Measurements from ENCODE around the gene METTL8. TPM values are rescaled to one million over a fixed set of nuclear protein-coding genes. Genes with fewer than 3 reads are reported as not detected.
A peak's percentile ranks its signal among the peaks of the same experiment; 100 is the strongest.

The METTL8 gene
- polyA plus RNA-seq, 3 donors from 2014 or later, result 11.0 to 21.2 (median 11.3) TPM

DNA sequence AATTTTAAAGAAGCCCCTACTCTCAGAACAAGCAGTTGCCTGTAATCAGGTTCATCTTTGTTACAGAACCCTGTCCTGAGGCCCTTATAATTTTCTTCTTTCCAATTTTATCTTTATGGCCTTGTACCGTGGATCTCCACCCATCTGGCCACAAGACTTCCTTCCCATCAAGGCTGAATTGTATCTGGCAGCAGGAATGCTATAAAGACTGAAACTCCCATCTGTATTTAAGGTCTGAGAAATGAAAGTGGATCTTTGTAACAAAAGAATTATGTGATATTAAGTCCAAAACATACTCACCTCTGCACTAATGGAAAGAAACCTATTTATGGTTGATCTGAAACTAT, 91.8 kb downstream of the METTL8 start:
- H3K27ac Mint-ChIP-seq, result no peak overlapping the region
- no peaks in the 10 kb centered on the region for H3K9me3 Mint-ChIP-seq
- no peak for DNase-seq
- H3K4me1 Mint-ChIP-seq, result peaks cover 3 to 6% of the 10 kb centered on the region in 2 donors
- peaks cover 4 to 5% (median 4%) of the 10 kb centered on the region in 3 donors for H3K36me3 Mint-ChIP-seq
- peaks cover 0 to 1% (median 0%) of the 10 kb centered on the region in 3 donors for H3K27me3 Mint-ChIP-seq (ENCODE audit: low read depth in 3 of 3)
- no peak overlapping the region for H3K4me3 Mint-ChIP-seq

GRCh38 chr2:171341394-171342066, 92.3 kb downstream of the METTL8 start:
- H3K9me3 Mint-ChIP-seq, result no peaks in the 10 kb centered on the region
- peaks cover 2 to 3% of the 10 kb centered on the region in 2 donors for H3K4me1 Mint-ChIP-seq
- H3K36me3 Mint-ChIP-seq, result peaks cover 4 to 5% (median 5%) of the 10 kb centered on the region in 3 donors
- DNase-seq, result no peak
- peaks cover 0 to 1% (median 0%) of the 10 kb centered on the region in 3 donors for H3K27me3 Mint-ChIP-seq (ENCODE audit: low read depth in 3 of 3)
- no peak overlapping the region for H3K4me3 Mint-ChIP-seq
- H3K27ac Mint-ChIP-seq, result no peak overlapping the region

GRCh38 chr2:171334946-171335345, 98.8 kb downstream of the METTL8 start:
- Mint-ChIP-seq H3K36me3 (peaks cover 4 to 11% (median 7%) of the 10 kb centered on the region in 3 donors), H3K4me1 (peaks cover 1 to 5% of the 10 kb centered on the region in 2 donors), H3K27ac (peak overlapping the region in 2 of 6 donors; percentile 14 to 46)

DNA sequence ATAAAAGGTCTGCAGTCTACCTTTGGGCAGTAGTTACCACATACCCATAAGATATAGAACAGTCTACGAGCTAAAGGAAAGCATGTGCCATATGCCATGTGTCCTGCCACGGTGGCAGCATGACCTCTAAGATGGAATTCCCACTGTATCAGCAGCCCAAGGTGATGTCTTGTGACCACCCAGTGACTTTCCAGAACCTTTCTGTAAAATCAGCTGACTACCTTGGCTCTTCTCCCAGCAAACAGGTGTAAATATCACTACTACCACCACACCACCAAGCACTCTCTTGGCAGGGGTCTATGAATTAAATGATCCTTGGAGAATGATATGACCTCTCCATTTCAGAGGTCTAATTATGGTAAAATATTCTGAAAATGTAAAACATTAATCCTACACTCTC, 99.6 kb downstream of the METTL8 start:
- peaks cover under 1 to 10% (median 8%) of the 10 kb centered on the region in 3 donors for H3K36me3 Mint-ChIP-seq
- peaks cover 0 to 1% (median 0%) of the 10 kb centered on the region in 3 donors for H3K27me3 Mint-ChIP-seq (ENCODE audit: low read depth in 3 of 3)
- H3K4me1 Mint-ChIP-seq, result peaks cover 1 to 5% of the 10 kb centered on the region in 2 donors
- DNase-seq, result no peak
- H3K9me3 Mint-ChIP-seq, result no peaks in the 10 kb centered on the region
- no peak overlapping the region for H3K4me3 Mint-ChIP-seq
- peak overlapping the region in 1 of 6 donors; percentile 14 for H3K27ac Mint-ChIP-seq

More at GRCh38 chr2:171334946-171335345, 98.8 kb downstream of the METTL8 start:
- no peak for DNase-seq
- Mint-ChIP-seq H3K27me3 (ENCODE audit: low read depth in 3 of 3) (peaks cover 0 to 1% (median 0%) of the 10 kb centered on the region in 3 donors), H3K9me3 (no peaks in the 10 kb centered on the region), H3K4me3 (no peak overlapping the region)

DNA sequence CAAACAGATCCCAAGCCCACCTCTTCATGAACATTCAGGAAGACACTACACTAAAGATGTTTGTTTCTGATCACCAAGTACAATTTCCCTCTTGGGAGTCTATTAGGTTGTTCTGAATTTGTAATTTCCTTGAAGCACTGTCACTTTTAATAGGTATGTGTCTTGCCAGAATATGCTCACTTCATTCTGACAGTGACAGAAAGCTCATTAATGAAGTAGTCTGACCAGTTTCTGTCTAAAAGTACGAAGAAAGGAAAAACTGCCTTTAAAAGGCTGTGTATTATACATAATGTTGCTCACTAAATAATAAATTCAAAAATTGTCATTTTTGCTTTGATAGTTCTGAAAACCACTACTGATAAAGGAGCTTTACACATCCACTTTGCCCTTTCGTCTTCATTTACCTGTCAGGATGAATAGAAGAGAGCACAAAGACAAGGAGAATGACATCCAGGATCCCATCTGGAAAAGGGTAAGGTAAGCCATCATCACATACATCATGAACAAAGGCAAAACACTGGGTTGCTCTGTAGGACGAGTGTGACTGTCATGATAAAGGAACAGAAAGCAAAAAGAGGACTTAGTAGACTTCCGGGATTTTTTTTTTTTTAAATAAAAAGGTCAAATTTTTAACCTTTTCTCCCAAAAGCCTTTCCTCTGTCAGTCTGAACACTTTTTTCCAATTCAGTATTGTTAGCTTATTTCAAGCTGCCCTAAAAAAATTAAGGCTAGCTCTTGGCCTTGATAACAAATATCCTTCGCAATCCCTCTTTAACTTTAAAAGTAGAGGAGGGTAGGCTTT, 103.4 kb downstream of the METTL8 start:
- Mint-ChIP-seq H3K4me3 (no peak overlapping the region), H3K36me3 (peaks cover 0 to 10% (median 8%) of the 10 kb centered on the region in 3 donors), H3K27me3 (ENCODE audit: low read depth in 3 of 3) (no peaks in the 10 kb centered on the region), H3K9me3 (no peaks in the 10 kb centered on the region), H3K27ac (no peak overlapping the region), H3K4me1 (peaks cover 14% of the 10 kb centered on the region in 2 donors)
- no peak for DNase-seq

DNA sequence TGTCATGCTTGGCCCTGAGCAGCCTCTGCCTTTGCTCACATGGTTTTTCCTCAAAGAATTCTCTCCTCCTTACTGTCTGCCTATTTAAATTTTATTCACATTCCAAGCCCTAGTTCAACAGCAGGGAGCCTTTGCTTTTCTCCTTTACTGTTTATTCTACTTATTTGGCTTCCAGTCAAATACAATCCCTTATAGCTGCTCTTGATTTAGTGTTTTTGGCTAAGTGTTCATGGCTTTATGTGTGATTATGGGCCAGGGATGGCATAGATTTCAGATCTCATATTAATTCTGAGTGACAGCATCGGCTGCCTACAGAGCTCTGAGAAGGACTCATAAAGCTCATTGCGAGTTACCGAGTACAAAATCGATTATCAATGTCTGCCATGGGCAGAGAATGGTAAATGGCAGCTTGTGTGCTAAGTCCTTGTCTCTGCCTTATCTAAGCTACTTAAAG, 106.7 kb downstream of the METTL8 start:
- DNase-seq, result no peak

DNA sequence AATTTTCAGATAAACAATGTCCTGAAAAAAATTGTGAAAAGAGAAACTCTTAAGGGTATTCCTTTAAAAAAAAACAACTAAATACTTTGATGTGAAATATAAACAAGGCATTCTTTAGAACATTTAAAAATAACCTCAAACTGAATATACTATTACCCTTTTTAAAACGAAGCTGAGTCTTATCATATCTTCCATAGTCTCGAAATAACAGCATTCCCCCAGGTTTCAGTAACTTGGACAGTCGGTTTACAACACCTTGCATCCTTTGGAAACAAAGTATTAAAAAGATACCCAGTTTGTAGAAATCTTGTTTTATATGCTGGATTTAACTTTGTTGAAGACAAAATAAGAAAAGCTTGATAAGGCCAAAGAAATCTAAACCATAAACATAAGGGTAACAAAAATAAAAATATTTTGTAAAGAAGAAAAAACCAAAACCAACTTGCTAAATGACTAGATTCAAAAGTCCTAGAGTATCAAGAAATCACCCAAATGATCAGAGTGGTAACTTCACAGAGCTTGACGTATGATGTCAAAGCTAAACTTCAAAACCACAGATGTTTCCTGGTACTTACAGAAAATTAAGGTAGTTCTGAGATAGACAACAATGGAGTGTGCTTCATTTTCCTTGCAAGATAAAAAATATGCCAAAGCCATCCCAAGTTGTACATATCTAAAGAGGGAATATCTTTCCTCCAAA, 107.8 kb downstream of the METTL8 start:
- Mint-ChIP-seq H3K27ac (peak overlapping the region in 2 of 6 donors; percentile 21 to 54), H3K9me3 (no peaks in the 10 kb centered on the region), H3K4me3 (no peak overlapping the region), H3K4me1 (peaks cover 14% of the 10 kb centered on the region in 2 donors), H3K27me3 (ENCODE audit: low read depth in 3 of 3) (no peaks in the 10 kb centered on the region), H3K36me3 (peaks cover 11 to 18% (median 18%) of the 10 kb centered on the region in 3 donors)
- no peak for DNase-seq

More for the DNA sequence above, 106.7 kb downstream of the METTL8 start:
- Mint-ChIP-seq H3K27ac (peak overlapping the region in 1 of 6 donors; percentile 21), H3K36me3 (peaks cover 11 to 16% (median 14%) of the 10 kb centered on the region in 3 donors), H3K27me3 (ENCODE audit: low read depth in 3 of 3) (no peaks in the 10 kb centered on the region), H3K9me3 (no peaks in the 10 kb centered on the region), H3K4me3 (no peak overlapping the region), H3K4me1 (peaks cover 14% of the 10 kb centered on the region in 2 donors)

- Mint-ChIP-seq H3K36me3 (peaks cover 11 to 23% (median 19%) of the 10 kb centered on the region in 3 donors), H3K4me3 (no peak overlapping the region), H3K27me3 (ENCODE audit: low read depth in 3 of 3) (no peaks in the 10 kb centered on the region), H3K9me3 (no peaks in the 10 kb centered on the region), H3K27ac (no peak overlapping the region), H3K4me1 (peaks cover 14% of the 10 kb centered on the region in 2 donors)
- DNase-seq, result no peak
Measured at GRCh38 chr2:171323971-171324528, 109.7 kb downstream of the METTL8 start.

DNA sequence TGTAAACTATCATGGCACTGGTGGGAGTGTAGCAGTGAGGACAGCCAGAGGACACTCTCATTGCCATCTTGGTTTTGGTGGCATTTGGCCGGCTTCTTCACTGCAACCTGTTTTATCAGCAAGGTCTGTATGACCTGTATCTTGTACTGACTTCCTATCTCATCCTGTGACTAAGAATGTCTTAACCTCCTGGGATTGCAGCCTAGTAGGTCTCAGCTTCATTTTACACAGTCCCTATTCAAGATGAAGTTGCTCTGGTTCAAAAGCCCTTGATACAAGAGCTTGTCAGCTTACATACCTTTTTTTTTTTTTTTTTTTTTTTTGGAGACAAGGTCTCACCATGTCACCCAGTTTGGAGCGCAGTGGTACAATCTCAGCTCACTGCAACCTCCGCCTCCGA, 110.9 kb downstream of the METTL8 start:
- Mint-ChIP-seq H3K27ac (no peak overlapping the region), H3K4me3 (no peak overlapping the region), H3K9me3 (no peaks in the 10 kb centered on the region), H3K27me3 (ENCODE audit: low read depth in 3 of 3) (no peaks in the 10 kb centered on the region), H3K4me1 (peaks cover 11 to 14% of the 10 kb centered on the region in 2 donors), H3K36me3 (peaks cover 11 to 23% (median 16%) of the 10 kb centered on the region in 3 donors)
- no peak for DNase-seq

DNA sequence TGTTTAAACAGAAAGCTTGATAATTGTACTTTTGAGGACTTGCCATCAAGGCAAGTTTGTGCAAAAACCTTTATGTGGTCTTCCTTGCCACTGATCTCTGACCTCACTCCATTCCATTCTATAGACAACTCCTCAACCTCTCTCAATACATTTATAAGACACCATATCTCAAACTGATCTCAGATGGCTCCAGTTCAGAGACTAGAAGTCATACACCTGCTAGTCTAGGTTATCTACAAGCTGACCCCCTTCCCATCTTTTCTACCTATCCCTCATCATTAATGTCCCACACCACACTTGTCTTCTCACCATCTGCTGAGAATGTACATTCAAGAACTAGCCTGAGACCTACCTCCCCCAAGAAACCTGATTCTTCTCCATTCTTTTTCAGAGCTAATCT, 113.1 kb downstream of the METTL8 start:
- no peak for DNase-seq
- Mint-ChIP-seq H3K27ac (peak overlapping the region in 1 of 6 donors; percentile 1), H3K9me3 (no peaks in the 10 kb centered on the region), H3K4me3 (no peak overlapping the region), H3K4me1 (no peaks in the 10 kb centered on the region), H3K27me3 (ENCODE audit: low read depth in 3 of 3) (no peaks in the 10 kb centered on the region), H3K36me3 (peaks cover 11 to 23% (median 13%) of the 10 kb centered on the region in 3 donors)

DNA sequence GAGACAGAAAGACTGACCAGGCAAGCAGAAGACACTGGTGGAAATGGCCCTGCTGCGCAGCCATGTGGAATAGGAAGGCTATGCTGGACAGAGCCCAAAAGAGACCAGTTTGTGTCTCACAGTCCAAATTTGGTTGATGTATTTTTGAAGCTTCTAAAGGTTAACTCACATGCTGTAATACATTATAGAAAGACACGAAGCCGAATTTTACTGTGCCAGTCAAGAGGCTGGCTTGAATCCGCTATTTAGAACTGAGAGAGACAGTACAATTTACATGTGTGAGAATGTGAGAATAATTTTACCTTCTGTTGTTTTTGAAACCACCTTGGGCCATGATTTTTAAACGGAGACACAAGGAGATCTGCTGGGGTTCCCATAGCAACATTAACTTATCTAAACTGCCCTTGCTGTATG, 113.6 kb downstream of the METTL8 start:
- H3K27ac Mint-ChIP-seq, result no peak overlapping the region
- H3K4me1 Mint-ChIP-seq, result no peaks in the 10 kb centered on the region

GRCh38 chr2:171319164-171319810, 114.5 kb downstream of the METTL8 start:
- Mint-ChIP-seq H3K4me3 (peak overlapping the region in 1 of 5 donors; percentile 26), H3K27me3 (ENCODE audit: low read depth in 3 of 3) (no peaks in the 10 kb centered on the region), H3K9me3 (no peaks in the 10 kb centered on the region), H3K27ac (peak overlapping the region in 1 of 6 donors; percentile 26), H3K36me3 (peaks cover 9 to 26% (median 11%) of the 10 kb centered on the region in 3 donors), H3K4me1 (no peaks in the 10 kb centered on the region)
- DNase-seq, result no peak

More for the DNA sequence above, 113.6 kb downstream of the METTL8 start:
- H3K9me3 Mint-ChIP-seq, result no peaks in the 10 kb centered on the region
- no peak overlapping the region for H3K4me3 Mint-ChIP-seq
- no peaks in the 10 kb centered on the region for H3K27me3 Mint-ChIP-seq (ENCODE audit: low read depth in 3 of 3)
- DNase-seq, result no peak
- peaks cover 11 to 26% (median 13%) of the 10 kb centered on the region in 3 donors for H3K36me3 Mint-ChIP-seq

DNA sequence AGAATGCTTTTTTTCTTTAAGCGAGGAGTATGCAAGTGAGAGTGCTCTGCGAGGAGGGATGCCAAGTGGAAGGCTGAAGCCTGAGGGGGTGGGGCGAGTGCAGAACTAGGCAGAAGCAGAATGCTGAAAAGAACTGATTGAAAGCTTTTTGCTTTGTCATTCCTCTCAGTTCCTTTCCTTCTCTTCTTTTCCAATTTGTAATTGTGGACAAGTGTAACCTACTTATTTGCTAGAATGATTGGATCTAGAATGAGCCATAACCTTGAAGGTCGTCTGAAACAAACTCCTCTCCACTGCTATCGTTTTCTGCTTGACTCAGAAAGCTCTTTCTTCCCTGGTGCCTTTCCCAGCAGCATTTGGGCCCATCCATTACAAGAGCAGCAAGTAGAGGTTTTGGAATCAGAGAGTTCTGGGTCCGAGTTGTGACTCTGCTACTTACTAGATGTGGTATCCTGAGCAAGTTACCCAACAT, 115.3 kb downstream of the METTL8 start:
- H3K27ac Mint-ChIP-seq, result peak overlapping the region in 2 of 6 donors; percentile 3 to 30
- H3K4me1 Mint-ChIP-seq, result no peaks in the 10 kb centered on the region
- no peaks in the 10 kb centered on the region for H3K27me3 Mint-ChIP-seq (ENCODE audit: low read depth in 3 of 3)
- H3K9me3 Mint-ChIP-seq, result peaks cover 0 to 2% (median 0%) of the 10 kb centered on the region in 6 donors
- H3K36me3 Mint-ChIP-seq, result peaks cover 4 to 18% (median 7%) of the 10 kb centered on the region in 3 donors
- DNase-seq, result no peak
- H3K4me3 Mint-ChIP-seq, result no peak overlapping the region
